HL-60 (cell line): ENCODE measurements around the gene HSBP1L1.
"Not testable (repeated sequence)": the region's sequence is repeated elsewhere in the genome, so short reads cannot be mapped to it uniquely, and the experiment has no call there.

ENCODE experiments used
- DNase-seq, 2 experiments: peaks; one replicate each; pipeline ENCODE4 v3.0.0-alpha.2; 2010 to 2020; ENCODE audit warnings: low read depth in 1 of 2, low spot score in 1 of 2
- H3K27ac ChIP-seq: fragments of 250-450 bp; sonication (Bioruptor Pico); replicated peaks from 2 replicates; pipeline ENCODE4 v1.5.1; 2020; ENCODE audit warnings: mild to moderate bottlenecking, moderate library complexity
- H3K27me3 ChIP-seq: fragments of 250-450 bp; sonication (Bioruptor Pico); 2 replicates; pipeline ENCODE4 v1.5.1; 2021; ENCODE audit warnings: mild to moderate bottlenecking, moderate library complexity; ENCODE audit not compliant: insufficient read depth, poor library complexity, severe bottlenecking
- H3K4me3 ChIP-seq: replicated peaks from 2 replicates; pipeline ENCODE4 v1.5.1; 2011; ENCODE audit warnings: mild to moderate bottlenecking, control low read depth, low read length; ENCODE audit not compliant: insufficient read depth
- GABPA ChIP-seq: IDR thresholded peaks from 2 replicates; pipeline ENCODE4 v1.6.1; 2012; ENCODE audit warnings: low read depth
- POLR2AphosphoS5 ChIP-seq: IDR thresholded peaks from 2 replicates; pipeline ENCODE4 v1.6.1; 2012; ENCODE audit warnings: low read depth
- SPI1 ChIP-seq: IDR thresholded peaks from 2 replicates; pipeline ENCODE4 v1.6.1; 2012; ENCODE audit warnings: low read depth, mild to moderate bottlenecking, borderline replicate concordance
- TF ChIP-seq, protein P1 (sequence below): IDR thresholded peaks from one replicate; pipeline ENCODE4 v1.5.1; 2011; ENCODE audit warnings: low read length, control low read depth, inconsistent platforms; ENCODE audit not compliant: insufficient read depth
- TF ChIP-seq, protein P2 (sequence below): IDR thresholded peaks from 2 replicates; pipeline ENCODE4 v1.6.1; 2012; ENCODE audit warnings: low read depth; ENCODE audit not compliant: insufficient replicate concordance

The HSBP1L1 gene

GRCh38 chr18:80006724-80007123 is 42.3 kb downstream of the HSBP1L1 start:
- TF ChIP-seq SPI1 (no peak), POLR2AphosphoS5 (no peak), GABPA (no peak)
- H3K27ac ChIP-seq: no peak overlapping the region

DNA sequence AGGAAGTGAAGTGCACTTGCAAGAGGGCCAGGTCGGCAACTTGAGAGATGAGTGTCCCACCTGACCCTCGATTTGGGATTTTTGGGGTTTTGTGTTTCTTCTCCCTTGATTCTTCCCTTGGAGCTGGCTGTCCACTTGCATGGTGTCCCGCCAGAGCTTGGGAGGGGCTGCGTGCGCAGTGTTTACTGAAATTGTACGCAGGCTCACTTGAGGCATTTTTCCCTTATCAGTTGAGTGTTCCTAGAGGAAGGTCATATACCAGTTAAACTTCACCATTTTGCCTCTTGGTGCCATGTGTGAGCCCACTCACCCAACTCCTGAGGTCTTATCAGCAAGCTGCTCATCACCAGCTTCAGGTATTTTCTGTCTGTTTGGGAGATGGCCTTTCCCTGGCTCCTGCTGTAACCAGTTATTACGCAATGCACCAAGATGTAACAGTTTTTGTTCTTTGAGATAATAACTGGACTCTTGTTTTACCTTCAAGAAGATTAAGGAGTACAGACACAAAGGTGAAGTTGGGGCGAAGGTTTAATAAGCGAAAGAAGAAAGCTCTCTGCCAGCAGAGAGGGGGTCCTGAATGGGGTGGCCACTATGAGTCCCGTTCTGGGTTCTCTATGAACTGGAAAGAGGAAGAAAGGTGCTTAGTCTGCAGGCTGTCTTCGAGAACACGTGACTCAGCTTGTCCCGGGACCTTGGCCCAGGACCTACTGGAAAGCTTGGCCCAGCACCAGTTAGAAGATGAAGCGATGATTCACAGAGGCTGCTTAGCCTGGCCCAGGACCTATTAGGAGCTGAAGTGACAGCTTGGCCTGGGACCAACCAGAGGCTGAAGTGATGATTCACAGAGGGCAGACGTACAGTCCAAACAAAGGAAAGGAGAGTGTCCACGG is 45.5 kb downstream of the HSBP1L1 start:
- no peaks in the 10 kb centered on the region for H3K27me3 ChIP-seq
- H3K27ac ChIP-seq: no peak overlapping the region
- DNase-seq: no peak
- H3K4me3 ChIP-seq: no peak overlapping the region
- TF ChIP-seq POLR2AphosphoS5 (no peak), SPI1 (no peak), GABPA (no peak)
- TF ChIP-seq, protein P1, sequence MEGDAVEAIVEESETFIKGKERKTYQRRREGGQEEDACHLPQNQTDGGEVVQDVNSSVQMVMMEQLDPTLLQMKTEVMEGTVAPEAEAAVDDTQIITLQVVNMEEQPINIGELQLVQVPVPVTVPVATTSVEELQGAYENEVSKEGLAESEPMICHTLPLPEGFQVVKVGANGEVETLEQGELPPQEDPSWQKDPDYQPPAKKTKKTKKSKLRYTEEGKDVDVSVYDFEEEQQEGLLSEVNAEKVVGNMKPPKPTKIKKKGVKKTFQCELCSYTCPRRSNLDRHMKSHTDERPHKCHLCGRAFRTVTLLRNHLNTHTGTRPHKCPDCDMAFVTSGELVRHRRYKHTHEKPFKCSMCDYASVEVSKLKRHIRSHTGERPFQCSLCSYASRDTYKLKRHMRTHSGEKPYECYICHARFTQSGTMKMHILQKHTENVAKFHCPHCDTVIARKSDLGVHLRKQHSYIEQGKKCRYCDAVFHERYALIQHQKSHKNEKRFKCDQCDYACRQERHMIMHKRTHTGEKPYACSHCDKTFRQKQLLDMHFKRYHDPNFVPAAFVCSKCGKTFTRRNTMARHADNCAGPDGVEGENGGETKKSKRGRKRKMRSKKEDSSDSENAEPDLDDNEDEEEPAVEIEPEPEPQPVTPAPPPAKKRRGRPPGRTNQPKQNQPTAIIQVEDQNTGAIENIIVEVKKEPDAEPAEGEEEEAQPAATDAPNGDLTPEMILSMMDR: no peak
- TF ChIP-seq, protein P2, sequence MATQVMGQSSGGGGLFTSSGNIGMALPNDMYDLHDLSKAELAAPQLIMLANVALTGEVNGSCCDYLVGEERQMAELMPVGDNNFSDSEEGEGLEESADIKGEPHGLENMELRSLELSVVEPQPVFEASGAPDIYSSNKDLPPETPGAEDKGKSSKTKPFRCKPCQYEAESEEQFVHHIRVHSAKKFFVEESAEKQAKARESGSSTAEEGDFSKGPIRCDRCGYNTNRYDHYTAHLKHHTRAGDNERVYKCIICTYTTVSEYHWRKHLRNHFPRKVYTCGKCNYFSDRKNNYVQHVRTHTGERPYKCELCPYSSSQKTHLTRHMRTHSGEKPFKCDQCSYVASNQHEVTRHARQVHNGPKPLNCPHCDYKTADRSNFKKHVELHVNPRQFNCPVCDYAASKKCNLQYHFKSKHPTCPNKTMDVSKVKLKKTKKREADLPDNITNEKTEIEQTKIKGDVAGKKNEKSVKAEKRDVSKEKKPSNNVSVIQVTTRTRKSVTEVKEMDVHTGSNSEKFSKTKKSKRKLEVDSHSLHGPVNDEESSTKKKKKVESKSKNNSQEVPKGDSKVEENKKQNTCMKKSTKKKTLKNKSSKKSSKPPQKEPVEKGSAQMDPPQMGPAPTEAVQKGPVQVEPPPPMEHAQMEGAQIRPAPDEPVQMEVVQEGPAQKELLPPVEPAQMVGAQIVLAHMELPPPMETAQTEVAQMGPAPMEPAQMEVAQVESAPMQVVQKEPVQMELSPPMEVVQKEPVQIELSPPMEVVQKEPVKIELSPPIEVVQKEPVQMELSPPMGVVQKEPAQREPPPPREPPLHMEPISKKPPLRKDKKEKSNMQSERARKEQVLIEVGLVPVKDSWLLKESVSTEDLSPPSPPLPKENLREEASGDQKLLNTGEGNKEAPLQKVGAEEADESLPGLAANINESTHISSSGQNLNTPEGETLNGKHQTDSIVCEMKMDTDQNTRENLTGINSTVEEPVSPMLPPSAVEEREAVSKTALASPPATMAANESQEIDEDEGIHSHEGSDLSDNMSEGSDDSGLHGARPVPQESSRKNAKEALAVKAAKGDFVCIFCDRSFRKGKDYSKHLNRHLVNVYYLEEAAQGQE: no peak

More at GRCh38 chr18:80006724-80007123, 42.3 kb downstream of the HSBP1L1 start:
- no peaks in the 10 kb centered on the region for H3K27me3 ChIP-seq
- H3K4me3 ChIP-seq: no peak overlapping the region
- DNase-seq: no peak

DNA sequence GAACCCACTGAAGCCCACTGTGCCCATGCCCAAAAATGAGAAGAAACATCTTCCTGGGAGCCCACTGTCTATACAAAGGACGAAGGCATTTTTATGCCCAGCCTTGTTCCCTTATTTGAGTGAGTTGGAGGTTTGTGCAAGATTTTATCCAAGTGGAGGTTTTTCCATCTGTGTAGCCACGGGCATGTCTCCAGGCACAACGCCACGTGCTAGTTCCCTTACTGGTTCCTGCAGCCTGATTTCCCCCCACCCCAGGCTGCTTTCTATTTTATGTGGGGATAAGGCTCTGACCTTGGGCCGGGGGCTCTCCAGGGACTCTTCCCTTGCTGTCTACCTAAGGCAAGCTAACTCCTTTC is 46.1 kb downstream of the HSBP1L1 start:
- no peaks in the 10 kb centered on the region for H3K27me3 ChIP-seq
- DNase-seq: no peak
- H3K4me3 ChIP-seq: no peak overlapping the region
- TF ChIP-seq, protein P2: no peak
- no peak for TF ChIP-seq SPI1
- no peak overlapping the region for H3K27ac ChIP-seq

GRCh38 chr18:80011496-80012137 is 47.2 kb downstream of the HSBP1L1 start:
- H3K27ac ChIP-seq, H3K27me3 ChIP-seq, H3K4me3 ChIP-seq, DNase-seq: not testable (repeated sequence)

DNA sequence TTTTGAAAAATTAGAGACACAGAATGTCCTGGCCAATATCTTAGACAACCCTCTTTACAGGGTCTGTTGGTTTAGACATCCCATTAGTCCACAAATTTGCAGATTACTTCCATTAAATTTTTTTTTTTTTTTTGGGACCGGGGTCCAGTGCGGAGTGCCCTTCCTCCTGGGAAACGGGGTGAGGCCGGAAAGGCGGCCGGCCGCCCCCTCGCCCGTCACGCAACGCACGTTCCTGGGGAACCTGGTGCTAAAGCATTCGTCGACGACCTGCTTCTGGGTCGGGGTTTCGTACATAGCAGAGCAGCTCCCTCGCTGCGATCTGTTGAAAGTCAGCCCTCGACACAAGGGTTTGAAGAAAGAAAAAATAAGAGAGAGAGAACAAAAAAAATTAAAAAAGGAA is 48.3 kb downstream of the HSBP1L1 start:
- Histone ChIP-seq H3K27ac (no peak overlapping the region), H3K27me3 (no peaks in the 10 kb centered on the region), H3K4me3 (no peak overlapping the region)
- TF ChIP-seq SPI1 (no peak), GABPA (no peak), POLR2AphosphoS5 (no peak)
- TF ChIP-seq, protein P2: no peak
- TF ChIP-seq, protein P1: no peak
- DNase-seq: no peak
